ENCODE measurements around the gene NBPF9.
"Not testable (repeated sequence)": the region's sequence is repeated elsewhere in the genome, so short reads cannot be mapped to it uniquely, and the experiment has no call there.

The NBPF9 gene

GRCh38 chr1:149009761-149010160 is 93.6 kb downstream of the NBPF9 start:
- not testable (repeated sequence) for DNase-seq

- not testable (repeated sequence) for DNase-seq
These were observed 94.6 kb downstream of the NBPF9 start for GRCh38 chr1:149008769-149009168.

- not testable (repeated sequence) for DNase-seq
These were observed 95.0 kb downstream of the NBPF9 start for GRCh38 chr1:149008326-149008725.

Measured in effector CD4-positive, alpha-beta T cell (primary cell).